K562 (cell line): ENCODE measurements around the gene BCL2L13. TPM values are rescaled to one million over a fixed set of nuclear protein-coding genes. Genes with fewer than 3 reads are reported as not detected.
A peak's percentile ranks its signal among the peaks of the same experiment; 100 is the strongest.

Experiments
- BRCA1 ChIP-seq, 2 experiments: fragments of 450-650 bp in 1 of 2; sonication (generic) in 1 of 2; formaldehyde crosslinking in 1 of 2; IDR thresholded peaks; 2 replicates each; pipeline versions ENCODE4 v1.5.0 to v1.6.1; 2017 to 2020; ENCODE audit warnings: mild to moderate bottlenecking in 1 of 2, missing genetic modification reagents in 1 of 2
- CUX1 ChIP-seq: fragments of 200-800 bp; sonication (Bioruptor generic); IDR thresholded peaks from 2 replicates; pipeline ENCODE4 v1.6.1; 2016; ENCODE audit warnings: missing genetic modification characterization, missing compliant biosample characterization
- E2F5 ChIP-seq: sonication (generic); formaldehyde crosslinking; IDR thresholded peaks from 2 replicates; pipeline ENCODE4 v1.8.0; 2022; ENCODE audit warnings: mild to moderate bottlenecking, missing genetic modification reagents
- HDAC3 ChIP-seq: fragments of 450-650 bp; IDR thresholded peaks from 2 replicates; pipeline ENCODE4 v1.6.1; 2018; ENCODE audit warnings: borderline replicate concordance, mild to moderate bottlenecking, moderate library complexity; ENCODE audit not compliant: partially characterized antibody
- MED1 ChIP-seq: sonication (generic); formaldehyde crosslinking; IDR thresholded peaks from 2 replicates; pipeline ENCODE4 v1.8.1; 2023; ENCODE audit warnings: missing genetic modification reagents, borderline replicate concordance
- MTA2 ChIP-seq: fragments of 450-650 bp; IDR thresholded peaks from 2 replicates; pipeline ENCODE4 v1.6.1; 2016; ENCODE audit warnings: low read depth
- POLR2AphosphoS2 ChIP-seq: IDR thresholded peaks from 2 replicates; pipeline ENCODE4 v1.6.1; 2012; ENCODE audit warnings: low read length, improper control_type of control experiment
- SETDB1 ChIP-seq: IDR thresholded peaks from one replicate; pipeline ENCODE4 v1.6.1; 2012; ENCODE audit warnings: low read length, control low read depth, inconsistent platforms
- YBX1 ChIP-seq: fragments of 450-650 bp; IDR thresholded peaks from 2 replicates; pipeline ENCODE4 v1.7.1; 2016; ENCODE audit warnings: mild to moderate bottlenecking
- ZFX ChIP-seq: sonication (generic); formaldehyde crosslinking; IDR thresholded peaks from 2 replicates; pipeline ENCODE4 v1.8.0; 2022; ENCODE audit warnings: mild to moderate bottlenecking, missing genetic modification reagents, moderate library complexity
- ZNF282 ChIP-seq: sonication (generic); formaldehyde crosslinking; IDR thresholded peaks from 2 replicates; pipeline ENCODE4 v1.8.1; 2023; ENCODE audit warnings: missing genetic modification reagents
- ZNF444 ChIP-seq: fragments of 250-450 bp; sonication (Bioruptor Pico); IDR thresholded peaks from 2 replicates; pipeline ENCODE4 v1.4.0; 2020; ENCODE audit warnings: mild to moderate bottlenecking, moderate library complexity
- ZZZ3 ChIP-seq: fragments of 450-650 bp; IDR thresholded peaks from 2 replicates; pipeline ENCODE4 v1.6.1; 2016; ENCODE audit warnings: antibody characterized with exemption, mild to moderate bottlenecking, moderate library complexity
- polyA plus RNA-seq, 8 experiments: library from polyadenylated mRNA; depleted of rRNA in 4 of 8; stranded (reverse) in 5 of 8; unstranded in 3 of 8; fragments of >200 nt; fragmentation: Nextera tagmentation in 2 of 8; fragmentation: Illumina TruSeq in 1 of 8; extraction: Ambion mirVana in 2 of 8; extraction: Trizol in 1 of 8; gene quantifications; 2 replicates each; pipeline versions ENCODE4 v1.2.1 to v1.2.3, GENCODE V29; 2011 to 2014; ENCODE audit warnings: inconsistent platforms in 1 of 8, missing spikeins in 1 of 8
- total RNA-seq, 7 experiments: library from RNA; depleted of rRNA in 6 of 7; stranded (reverse); fragments of >200 nt in 6 of 7; fragmentation: Illumina TruSeq in 2 of 7; extraction: Trizol in 2 of 7; gene quantifications; 2 replicates each; pipeline versions ENCODE4 v1.2.1 to v1.2.3, GENCODE V29; 2011 to 2021; ENCODE audit warnings: low replicate concordance in 1 of 7
- TF ChIP-seq, protein P1 (sequence below): fragments of 200-800 bp; sonication (Bioruptor generic); IDR thresholded peaks from 2 replicates; pipeline ENCODE4 v1.6.1; 2017; ENCODE audit warnings: missing genetic modification characterization, missing compliant biosample characterization
- TF ChIP-seq, protein P2 (sequence below), 2 experiments: IDR thresholded peaks in 1 of 2; conservative IDR thresholded peaks in 1 of 2; 2 replicates each; pipeline ENCODE4 v1.6.1; 2016; ENCODE audit warnings: low read depth in 2 of 2, mild to moderate bottlenecking in 1 of 2, missing compliant biosample characterization in 1 of 2, missing genetic modification characterization in 1 of 2, moderate library complexity in 1 of 2
- TF ChIP-seq, protein P3 (sequence below): fragments of 450-650 bp; formaldehyde crosslinking; conservative IDR thresholded peaks from 2 replicates; pipeline ENCODE4 v1.4.0; 2022; ENCODE audit warnings: mild to moderate bottlenecking, missing genetic modification characterization

Gene BCL2L13
- total and polyA plus RNA-seq, 9 of the 15 experiments (the other 6 are each of a cell fraction or from before 2014, with no cell fraction given): 41.5 to 63.4 (median 56.5) TPM

DNA sequence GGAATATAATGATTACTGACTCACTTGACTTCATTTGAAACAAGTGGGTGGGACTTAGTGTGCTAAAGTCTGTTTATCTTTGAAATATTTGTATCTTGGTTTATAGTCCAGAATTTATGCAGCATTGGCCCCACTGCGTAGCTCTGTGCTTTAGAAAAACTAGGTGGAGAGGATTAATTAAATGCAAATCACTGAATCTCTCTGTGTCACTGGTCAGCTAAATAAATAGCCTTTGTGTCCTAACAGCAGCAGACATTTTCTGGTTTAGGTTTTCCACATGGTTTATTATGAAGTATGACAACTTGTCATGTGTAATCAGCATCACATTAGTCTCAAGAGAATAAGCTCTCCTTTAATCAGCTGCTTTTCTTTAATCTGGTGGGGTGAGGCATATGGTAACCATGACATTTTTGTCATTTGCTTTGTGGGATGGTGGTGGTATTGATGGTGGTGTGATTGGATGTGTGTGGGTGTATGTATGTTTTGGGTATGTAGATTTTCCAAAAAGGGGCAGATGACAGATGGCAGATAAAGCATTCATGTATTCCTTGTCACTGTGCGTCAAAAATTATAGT is 33.9 kb downstream of the BCL2L13 start (continued):
- TF ChIP-seq CUX1 (CRISPR knock-in tag) (no peak), SETDB1 (no peak), ZNF282 (CRISPR knock-in tag) (no peak), YBX1 (no peak), E2F5 (no peak), BRCA1 (IDR thresholded peaks at IDR 0.05) (no peak), BRCA1 (CRISPR knock-in tag; IDR thresholded peaks at IDR 0.05) (no peak), ZFX (CRISPR knock-in tag) (no peak), ZNF444 (CRISPR knock-in tag) (no peak), ZZZ3 (peak; percentile 68; the same call in 1 of the 2 replicates), MED1 (CRISPR knock-in tag) (no peak), POLR2AphosphoS2 (no peak), MTA2 (no peak), HDAC3 (peak; percentile 22)
- TF ChIP-seq, protein P1, sequence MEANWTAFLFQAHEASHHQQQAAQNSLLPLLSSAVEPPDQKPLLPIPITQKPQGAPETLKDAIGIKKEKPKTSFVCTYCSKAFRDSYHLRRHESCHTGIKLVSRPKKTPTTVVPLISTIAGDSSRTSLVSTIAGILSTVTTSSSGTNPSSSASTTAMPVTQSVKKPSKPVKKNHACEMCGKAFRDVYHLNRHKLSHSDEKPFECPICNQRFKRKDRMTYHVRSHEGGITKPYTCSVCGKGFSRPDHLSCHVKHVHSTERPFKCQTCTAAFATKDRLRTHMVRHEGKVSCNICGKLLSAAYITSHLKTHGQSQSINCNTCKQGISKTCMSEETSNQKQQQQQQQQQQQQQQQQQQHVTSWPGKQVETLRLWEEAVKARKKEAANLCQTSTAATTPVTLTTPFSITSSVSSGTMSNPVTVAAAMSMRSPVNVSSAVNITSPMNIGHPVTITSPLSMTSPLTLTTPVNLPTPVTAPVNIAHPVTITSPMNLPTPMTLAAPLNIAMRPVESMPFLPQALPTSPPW (CRISPR knock-in tag): peak; percentile 33
- TF ChIP-seq, protein P2, sequence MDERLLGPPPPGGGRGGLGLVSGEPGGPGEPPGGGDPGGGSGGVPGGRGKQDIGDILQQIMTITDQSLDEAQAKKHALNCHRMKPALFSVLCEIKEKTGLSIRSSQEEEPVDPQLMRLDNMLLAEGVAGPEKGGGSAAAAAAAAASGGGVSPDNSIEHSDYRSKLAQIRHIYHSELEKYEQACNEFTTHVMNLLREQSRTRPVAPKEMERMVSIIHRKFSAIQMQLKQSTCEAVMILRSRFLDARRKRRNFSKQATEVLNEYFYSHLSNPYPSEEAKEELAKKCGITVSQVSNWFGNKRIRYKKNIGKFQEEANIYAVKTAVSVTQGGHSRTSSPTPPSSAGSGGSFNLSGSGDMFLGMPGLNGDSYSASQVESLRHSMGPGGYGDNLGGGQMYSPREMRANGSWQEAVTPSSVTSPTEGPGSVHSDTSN (CRISPR knock-in tag; IDR thresholded peaks at IDR 0.05; ENCODE audit: low read depth): no peak
- TF ChIP-seq, protein P2 (tag; conservative IDR thresholded peaks at IDR 0.05; ENCODE audit: low read depth): no peak
- TF ChIP-seq, protein P3, sequence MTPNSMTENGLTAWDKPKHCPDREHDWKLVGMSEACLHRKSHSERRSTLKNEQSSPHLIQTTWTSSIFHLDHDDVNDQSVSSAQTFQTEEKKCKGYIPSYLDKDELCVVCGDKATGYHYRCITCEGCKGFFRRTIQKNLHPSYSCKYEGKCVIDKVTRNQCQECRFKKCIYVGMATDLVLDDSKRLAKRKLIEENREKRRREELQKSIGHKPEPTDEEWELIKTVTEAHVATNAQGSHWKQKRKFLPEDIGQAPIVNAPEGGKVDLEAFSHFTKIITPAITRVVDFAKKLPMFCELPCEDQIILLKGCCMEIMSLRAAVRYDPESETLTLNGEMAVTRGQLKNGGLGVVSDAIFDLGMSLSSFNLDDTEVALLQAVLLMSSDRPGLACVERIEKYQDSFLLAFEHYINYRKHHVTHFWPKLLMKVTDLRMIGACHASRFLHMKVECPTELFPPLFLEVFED (CRISPR knock-in tag): peak; percentile 60; the same call in 1 of the 2 replicates
